Measurements from ENCODE around the gene BBS9. TPM values are rescaled to one million over a fixed set of nuclear protein-coding genes. Genes with fewer than 3 reads are reported as not detected.

The BBS9 gene
- total RNA-seq, 1 experiment from 2014 or later = 5.7 TPM

DNA sequence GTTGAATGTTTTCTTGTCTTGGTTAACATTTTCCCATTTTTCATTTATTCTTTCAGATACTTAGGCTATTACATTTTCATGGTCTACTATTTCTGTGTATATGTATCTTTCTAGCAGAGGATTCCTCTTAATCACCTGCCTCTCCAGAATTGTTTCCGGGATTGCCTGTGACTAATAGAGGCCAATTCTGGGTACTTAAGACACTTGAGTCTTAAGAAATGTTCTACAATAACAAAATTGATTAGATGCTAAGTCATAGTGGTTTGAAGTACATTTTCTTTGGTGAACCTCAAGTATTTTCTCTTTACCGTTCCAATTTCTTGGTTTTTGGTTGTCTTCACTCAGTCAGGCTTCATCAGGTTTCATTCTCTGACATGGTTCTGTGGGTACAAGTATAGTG, 26.4 kb downstream of the BBS9 start:
- H3K4me3 ChIP-seq (ENCODE audit: low read length) = no peak overlapping the region
- H3F3A ChIP-seq (ENCODE audit: low read length, unreplicated experiment) = no peaks in the 10 kb centered on the region
- H3K36me3 ChIP-seq (ENCODE audit: low read depth, low read length) = no peaks in the 10 kb centered on the region
- ATAC-seq (no peak), DNase-seq (no peak)
- ChIA-PET CTCF (no interaction called here), POLR2A (ENCODE audit: unreplicated experiment) (no interaction called here)
- TF ChIP-seq CTCF (conservative IDR thresholded peaks at IDR 0.05; ENCODE audit: low read depth, low read length) (no peak), EZH2 (IDR thresholded peaks at IDR 0.05; ENCODE audit: low read length, unreplicated experiment) (no peak), EZH2phosphoT487 (IDR thresholded peaks at IDR 0.05; ENCODE audit: borderline replicate concordance, low read length) (no peak)
- H3K9me3 ChIP-seq (ENCODE audit: low read length) = no peaks in the 10 kb centered on the region
- H4K20me1 ChIP-seq (ENCODE audit: low read length) = no peaks in the 10 kb centered on the region
- no peak overlapping the region for H3K9ac ChIP-seq (ENCODE audit: low read length)
- no TSS peak for BruUV-seq (replicated peaks)
- H3K27ac ChIP-seq (ENCODE audit: low read length) = no peak overlapping the region
- intact Hi-C loops (cut with micrococcal nuclease) = no loop called here
- no peaks in the 10 kb centered on the region for H3K27me3 ChIP-seq (ENCODE audit: low read length)
- no peaks in the 10 kb centered on the region for H3K79me2 ChIP-seq (ENCODE audit: low read length)
- no peak overlapping the region for H2AFZ ChIP-seq (ENCODE audit: low read length)
- H3K9me2 ChIP-seq (replicated peaks; ENCODE audit: low read length) = no peaks in the 10 kb centered on the region
- no peaks in the 10 kb centered on the region for H3K4me1 ChIP-seq (ENCODE audit: insufficient read depth, low read length)
- no peak overlapping the region for H3K4me2 ChIP-seq (ENCODE audit: low read length)

DNA sequence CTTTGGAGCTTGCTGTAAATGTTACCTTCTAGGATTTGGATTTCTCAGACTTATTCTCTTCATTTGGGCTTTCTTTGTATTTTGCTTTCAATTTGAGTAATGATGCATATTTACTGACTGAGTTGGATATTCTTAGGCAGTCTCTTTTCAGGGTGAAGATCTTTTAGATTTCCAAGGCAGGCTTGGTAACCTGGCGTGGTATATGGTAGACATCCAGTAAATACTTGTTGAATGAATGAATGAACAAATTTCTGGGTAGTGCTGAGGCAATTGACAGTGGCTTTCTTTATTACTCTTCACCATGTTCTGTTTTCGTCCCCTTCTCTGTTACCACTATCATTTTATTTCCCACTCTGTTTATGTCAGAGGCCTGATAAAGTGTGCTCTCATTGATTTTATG, 27.1 kb downstream of the BBS9 start:
- no peaks in the 10 kb centered on the region for H3K9me3 ChIP-seq (ENCODE audit: low read length)
- DNase-seq (no peak), ATAC-seq (no peak)
- H3K79me2 ChIP-seq (ENCODE audit: low read length) = no peaks in the 10 kb centered on the region
- TF ChIP-seq EZH2phosphoT487 (IDR thresholded peaks at IDR 0.05; ENCODE audit: borderline replicate concordance, low read length) (no peak), CTCF (conservative IDR thresholded peaks at IDR 0.05; ENCODE audit: low read depth, low read length) (no peak), EZH2 (IDR thresholded peaks at IDR 0.05; ENCODE audit: low read length, unreplicated experiment) (no peak)
- H3K9ac ChIP-seq (ENCODE audit: low read length) = no peak overlapping the region
- intact Hi-C loops (cut with micrococcal nuclease) = no loop called here
- H4K20me1 ChIP-seq (ENCODE audit: low read length) = no peaks in the 10 kb centered on the region
- no peaks in the 10 kb centered on the region for H3K9me2 ChIP-seq (replicated peaks; ENCODE audit: low read length)
- no peaks in the 10 kb centered on the region for H3K4me1 ChIP-seq (ENCODE audit: insufficient read depth, low read length)
- H2AFZ ChIP-seq (ENCODE audit: low read length) = no peak overlapping the region
- H3K27me3 ChIP-seq (ENCODE audit: low read length) = no peaks in the 10 kb centered on the region
- no peaks in the 10 kb centered on the region for H3K36me3 ChIP-seq (ENCODE audit: low read depth, low read length)
- POLR2A ChIA-PET (ENCODE audit: unreplicated experiment) = no interaction called here
- BruUV-seq (replicated peaks) = no TSS peak
- H3K4me2 ChIP-seq (ENCODE audit: low read length) = no peak overlapping the region
- H3K27ac ChIP-seq (ENCODE audit: low read length) = no peak overlapping the region
- no peaks in the 10 kb centered on the region for H3F3A ChIP-seq (ENCODE audit: low read length, unreplicated experiment)
- CTCF ChIA-PET = no interaction called here
- no peak overlapping the region for H3K4me3 ChIP-seq (ENCODE audit: low read length)

DNA sequence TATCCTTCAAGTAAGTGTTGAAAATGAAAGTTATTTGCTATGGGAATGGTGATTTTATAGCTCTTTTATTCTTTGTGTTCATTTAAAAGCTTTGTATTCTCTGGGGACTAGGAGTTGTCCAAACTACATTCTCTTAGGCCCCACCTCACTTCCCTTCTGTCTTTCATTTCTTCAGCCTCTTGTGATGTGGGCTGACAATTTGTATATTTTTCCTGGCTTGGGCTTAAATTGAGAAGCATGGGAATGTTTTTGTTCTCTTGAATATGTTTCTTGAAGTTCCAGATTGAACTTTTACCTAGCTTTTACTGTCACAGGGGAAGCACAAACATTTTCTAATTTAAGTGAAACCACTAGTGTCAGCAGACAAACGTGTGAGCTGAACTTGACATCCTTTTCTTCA, 27.9 kb downstream of the BBS9 start:
- Histone ChIP-seq H3K4me3 (ENCODE audit: low read length) (no peak overlapping the region), H3K79me2 (ENCODE audit: low read length) (no peaks in the 10 kb centered on the region), H4K20me1 (ENCODE audit: low read length) (no peaks in the 10 kb centered on the region), H2AFZ (ENCODE audit: low read length) (no peak overlapping the region), H3K36me3 (ENCODE audit: low read depth, low read length) (no peaks in the 10 kb centered on the region), H3F3A (ENCODE audit: low read length, unreplicated experiment) (no peaks in the 10 kb centered on the region), H3K4me1 (ENCODE audit: insufficient read depth, low read length) (no peaks in the 10 kb centered on the region), H3K27me3 (ENCODE audit: low read length) (no peaks in the 10 kb centered on the region), H3K4me2 (ENCODE audit: low read length) (no peak overlapping the region), H3K9me2 (replicated peaks; ENCODE audit: low read length) (no peaks in the 10 kb centered on the region), H3K27ac (ENCODE audit: low read length) (no peak overlapping the region), H3K9me3 (ENCODE audit: low read length) (no peaks in the 10 kb centered on the region), H3K9ac (ENCODE audit: low read length) (no peak overlapping the region)
- TF ChIP-seq CTCF (conservative IDR thresholded peaks at IDR 0.05; ENCODE audit: low read depth, low read length) (no peak), EZH2phosphoT487 (IDR thresholded peaks at IDR 0.05; ENCODE audit: borderline replicate concordance, low read length) (no peak), EZH2 (IDR thresholded peaks at IDR 0.05; ENCODE audit: low read length, unreplicated experiment) (no peak)
- BruUV-seq (replicated peaks) = no TSS peak
- ChIA-PET CTCF (no interaction called here), POLR2A (ENCODE audit: unreplicated experiment) (no interaction called here)
- DNase-seq = no peak
- intact Hi-C loops (cut with micrococcal nuclease) = no loop called here
- ATAC-seq = no peak
